Measurements from ENCODE around the gene KCND1. TPM values are rescaled to one million over a fixed set of nuclear protein-coding genes. Genes with fewer than 3 reads are reported as not detected.

Gene KCND1
- total RNA-seq, 2 donors from 2014 or later = 7.2 to 16.8 TPM

DNA sequence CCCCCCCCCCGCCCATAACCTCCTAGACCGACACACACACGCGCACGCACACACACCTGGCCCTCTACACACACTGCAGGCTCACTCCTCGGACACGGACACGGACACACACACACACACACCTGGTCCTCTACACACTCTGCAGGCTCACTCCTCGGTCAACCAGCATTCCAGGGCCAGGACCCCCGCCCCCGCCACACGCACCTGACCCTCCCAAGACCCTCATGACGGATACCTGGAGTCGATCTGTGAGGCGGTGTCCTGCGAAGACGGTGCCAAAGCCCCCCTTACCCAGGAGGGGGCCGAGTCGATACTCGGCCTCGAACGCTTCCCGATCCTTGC, 53.4 kb downstream of the KCND1 start:
- peaks cover 100% of the 10 kb centered on the region for H3K36me3 Mint-ChIP-seq (ENCODE audit: low read depth)
- H3K27me3 Mint-ChIP-seq = no peaks in the 10 kb centered on the region
- ATAC-seq (replicated peaks) = no peak
- H3K4me1 Mint-ChIP-seq = peaks cover 5% of the 10 kb centered on the region
- peak overlapping the region; percentile 97 for H3K4me3 Mint-ChIP-seq
- H3K27ac Mint-ChIP-seq = peak overlapping the region; percentile 98
- H3K9me3 Mint-ChIP-seq = no peaks in the 10 kb centered on the region

- peak; percentile 17 for ATAC-seq (replicated peaks)
- Mint-ChIP-seq H3K27me3 (no peaks in the 10 kb centered on the region), H3K27ac (peak overlapping the region; percentile 98), H3K4me1 (peaks cover 8% of the 10 kb centered on the region), H3K4me3 (peak overlapping the region; percentile 97), H3K9me3 (no peaks in the 10 kb centered on the region), H3K36me3 (ENCODE audit: low read depth) (peaks cover 100% of the 10 kb centered on the region)
Observed at GRCh38 chrX:48917139-48918001, 54.3 kb downstream of the KCND1 start.

GRCh38 chrX:48914593-48915493, 56.8 kb downstream of the KCND1 start:
- Mint-ChIP-seq H3K4me3 (peak overlapping the region; percentile 97), H3K9me3 (no peaks in the 10 kb centered on the region), H3K4me1 (peaks cover 22% of the 10 kb centered on the region), H3K27me3 (no peaks in the 10 kb centered on the region), H3K27ac (peak overlapping the region; percentile 98), H3K36me3 (ENCODE audit: low read depth) (peaks cover 100% of the 10 kb centered on the region)
- ATAC-seq (replicated peaks) = no peak

DNA sequence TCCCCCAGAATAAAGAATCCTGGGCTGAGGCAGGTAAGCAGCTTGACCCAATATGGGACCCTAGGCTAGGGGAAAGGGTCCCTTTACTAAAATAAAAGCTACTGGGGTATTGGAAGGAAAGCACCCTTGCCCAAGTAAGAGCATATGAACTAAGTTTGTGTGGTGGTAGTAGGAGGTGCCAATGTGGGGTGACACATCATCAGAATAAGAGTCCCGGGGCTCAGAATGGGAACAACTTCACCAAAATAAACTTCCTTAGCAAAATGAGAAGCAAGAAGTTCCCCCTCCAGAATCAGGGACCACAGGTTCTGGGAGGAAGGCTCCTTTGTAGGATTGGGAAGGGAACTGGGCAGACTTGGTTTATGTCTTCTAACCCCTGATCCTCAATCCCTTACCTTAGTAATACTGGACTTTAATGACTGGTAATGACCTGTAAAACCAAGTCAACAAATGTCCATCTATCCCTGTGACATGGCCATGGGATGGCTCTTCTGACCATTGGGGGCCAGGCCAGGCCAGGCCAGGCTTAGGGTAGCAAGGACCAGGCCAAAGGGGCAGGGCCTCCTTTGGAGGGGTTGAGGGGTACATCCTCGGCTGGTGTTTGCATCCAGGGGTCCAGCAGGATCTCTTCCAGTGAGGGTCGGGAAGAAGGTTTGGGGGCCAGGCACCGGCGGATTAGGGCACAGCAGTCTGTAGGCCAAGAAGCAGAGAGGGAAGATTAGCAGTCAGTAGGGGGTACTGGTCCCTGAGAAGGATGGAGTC, 57.9 kb downstream of the KCND1 start:
- H3K27ac Mint-ChIP-seq = peak overlapping the region; percentile 98
- peaks cover 22% of the 10 kb centered on the region for H3K4me1 Mint-ChIP-seq
- peak overlapping the region; percentile 97 for H3K4me3 Mint-ChIP-seq
- no peaks in the 10 kb centered on the region for H3K27me3 Mint-ChIP-seq
- ATAC-seq (replicated peaks) = no peak
- H3K9me3 Mint-ChIP-seq = no peaks in the 10 kb centered on the region
- peaks cover 93% of the 10 kb centered on the region for H3K36me3 Mint-ChIP-seq (ENCODE audit: low read depth)

GRCh38 chrX:48911412-48912182, 60.0 kb downstream of the KCND1 start, which contains the start of gene SLC35A2:
Gene SLC35A2, minus strand, starts transcription at chrX:48911646. Its CDS starts 10 bp downstream, at chrX:48911636.
- Mint-ChIP-seq H3K4me1 (peaks cover 22% of the 10 kb centered on the region), H3K4me3 (peak within 1 kb of the TSS; percentile 97), H3K27me3 (no peaks in the 10 kb centered on the region), H3K36me3 (ENCODE audit: low read depth) (peaks cover 77% of the 10 kb centered on the region), H3K9me3 (no peaks in the 10 kb centered on the region), H3K27ac (peak within 1 kb of the TSS; percentile 98)
- ATAC-seq (replicated peaks) = peak; percentile 59

Other genes starting within 250 kb of the KCND1 start
- not detected for gene GLOD5, start 210.1 kb downstream of the KCND1 start, total RNA-seq
- gene GATA1, start 185.3 kb downstream of the KCND1 start, total RNA-seq = not detected
- 100 to 1,000 TPM in 1 of 2 donors, 10 to 100 TPM in 1; 62.0 to 121 TPM for gene HDAC6, start 169.8 kb downstream of the KCND1 start, total RNA-seq
- gene ERAS, start 145.3 kb downstream of the KCND1 start, total RNA-seq = under 1 TPM in 1 of 2 donors, not detected in 1; 0.26 TPM
- 1 to 10 TPM; 3.7 to 4.7 TPM for gene PCSK1N, start 136.2 kb downstream of the KCND1 start, total RNA-seq
- gene TIMM17B, start 74.1 kb downstream of the KCND1 start, total RNA-seq = 10 to 100 TPM; 54.4 to 66.3 TPM
- 10 to 100 TPM; 62.6 to 95.7 TPM for gene PQBP1, start 73.9 kb downstream of the KCND1 start, total RNA-seq
- 10 to 100 TPM; 24.6 to 32.8 TPM for gene SLC35A2, start 60.2 kb downstream of the KCND1 start, total RNA-seq
- 100 to 1,000 TPM; 350 to 648 TPM for gene PIM2, start 52.8 kb downstream of the KCND1 start, total RNA-seq
- gene OTUD5, start 14.2 kb downstream of the KCND1 start, total RNA-seq = 100 to 1,000 TPM in 1 of 2 donors, 10 to 100 TPM in 1; 67.1 to 111 TPM
- 100 to 1,000 TPM in 1 of 2 donors, 10 to 100 TPM in 1; 88.0 to 126 TPM for gene GRIPAP1, start 30.4 kb upstream of the KCND1 start, total RNA-seq
- gene TFE3, start 71.5 kb upstream of the KCND1 start, total RNA-seq = 10 to 100 TPM; 35.0 to 38.9 TPM
- gene CCDC120, start 87.2 kb upstream of the KCND1 start, total RNA-seq = 1 to 10 TPM; 6.9 to 7.3 TPM
- gene PRAF2, start 102.2 kb upstream of the KCND1 start, total RNA-seq = 10 to 100 TPM; 14.3 to 21.7 TPM
- 10 to 100 TPM; 40.6 to 44.5 TPM for gene WDR45, start 108.0 kb upstream of the KCND1 start, total RNA-seq
- 10 to 100 TPM; 17.3 to 18.1 TPM for gene GPKOW, start 151.9 kb upstream of the KCND1 start, total RNA-seq
- gene MAGIX, start 190.9 kb upstream of the KCND1 start, total RNA-seq = 1 to 10 TPM; 1.5 to 3.7 TPM
- 100 to 1,000 TPM; 228 to 233 TPM for gene PLP2, start 200.1 kb upstream of the KCND1 start, total RNA-seq
- gene PRICKLE3, start 214.5 kb upstream of the KCND1 start, total RNA-seq = 10 to 100 TPM; 19.8 to 45.3 TPM
- gene SYP, start 228.3 kb upstream of the KCND1 start, total RNA-seq = 10 to 100 TPM; 16.6 to 53.4 TPM

All from activated T-helper 17 cell treated with anti-CD3 and anti-CD28 coated beads, Interleukin-2, amount 50 U/mL, for 72 hours (primary cell).